ENCODE measurements around the gene NDST3.

NDST3 gene

DNA sequence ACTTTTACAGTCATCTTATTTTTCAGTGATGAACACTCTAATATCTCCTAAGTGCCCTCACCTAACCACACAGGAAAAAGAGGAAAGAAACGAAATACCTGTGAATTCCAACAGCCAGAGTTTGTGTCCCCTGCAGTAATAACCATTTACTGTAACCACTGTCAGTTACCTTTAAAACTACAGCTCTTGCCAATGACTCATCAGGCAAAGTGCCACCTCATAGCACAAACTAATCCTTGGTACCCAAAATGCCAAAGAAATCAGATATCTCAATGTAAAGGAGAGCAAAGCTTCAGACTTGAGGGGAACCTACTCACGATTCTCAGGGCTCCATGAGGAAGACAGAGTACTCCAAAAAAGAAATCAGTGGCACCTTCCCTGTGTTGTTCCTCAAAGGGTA is 146.5 kb downstream of the NDST3 start:
- H3K4me3 ChIP-seq (ENCODE audit: severe bottlenecking) = no peak overlapping the region
- H3K9me3 ChIP-seq (ENCODE audit: severe bottlenecking) = no peaks in the 10 kb centered on the region
- no peak overlapping the region for H3K27ac ChIP-seq (ENCODE audit: poor library complexity, severe bottlenecking)
- no peak for DNase-seq (ENCODE audit: low spot score)
- no peaks in the 10 kb centered on the region for H3K36me3 ChIP-seq (ENCODE audit: low read depth)
- no peaks in the 10 kb centered on the region for H3K27me3 ChIP-seq (ENCODE audit: insufficient read depth, poor library complexity, severe bottlenecking)
- H3K4me1 ChIP-seq (ENCODE audit: insufficient read depth, poor library complexity, severe bottlenecking) = no peaks in the 10 kb centered on the region
- TF ChIP-seq CTCF (IDR thresholded peaks at IDR 0.05; ENCODE audit: poor library complexity, severe bottlenecking) = no peak
- ATAC-seq (ENCODE audit: low read depth) = no peak

GRCh38 chr4:118190903-118191302 is 156.6 kb downstream of the NDST3 start:
- no peak for ATAC-seq (ENCODE audit: low read depth)
- Histone ChIP-seq H3K4me3 (ENCODE audit: severe bottlenecking) (no peak overlapping the region), H3K9me3 (ENCODE audit: severe bottlenecking) (no peaks in the 10 kb centered on the region), H3K36me3 (ENCODE audit: low read depth) (no peaks in the 10 kb centered on the region), H3K27ac (ENCODE audit: poor library complexity, severe bottlenecking) (no peak overlapping the region), H3K4me1 (ENCODE audit: insufficient read depth, poor library complexity, severe bottlenecking) (no peaks in the 10 kb centered on the region), H3K27me3 (ENCODE audit: insufficient read depth, poor library complexity, severe bottlenecking) (no peaks in the 10 kb centered on the region)
- no peak for TF ChIP-seq CTCF (IDR thresholded peaks at IDR 0.05; ENCODE audit: poor library complexity, severe bottlenecking)
- DNase-seq (ENCODE audit: low spot score) = no peak

- no peak overlapping the region for H3K4me3 ChIP-seq (ENCODE audit: severe bottlenecking)
- no peak overlapping the region for H3K27ac ChIP-seq (ENCODE audit: poor library complexity, severe bottlenecking)
- no peak for DNase-seq (ENCODE audit: low spot score)
- H3K9me3 ChIP-seq (ENCODE audit: severe bottlenecking) = no peaks in the 10 kb centered on the region
- no peaks in the 10 kb centered on the region for H3K27me3 ChIP-seq (ENCODE audit: insufficient read depth, poor library complexity, severe bottlenecking)
- H3K4me1 ChIP-seq (ENCODE audit: insufficient read depth, poor library complexity, severe bottlenecking) = no peaks in the 10 kb centered on the region
- no peaks in the 10 kb centered on the region for H3K36me3 ChIP-seq (ENCODE audit: low read depth)
- ATAC-seq (ENCODE audit: low read depth) = no peak
- TF ChIP-seq CTCF (IDR thresholded peaks at IDR 0.05; ENCODE audit: poor library complexity, severe bottlenecking) = no peak
Measured at GRCh38 chr4:118193421-118193820, 159.1 kb downstream of the NDST3 start.

DNA sequence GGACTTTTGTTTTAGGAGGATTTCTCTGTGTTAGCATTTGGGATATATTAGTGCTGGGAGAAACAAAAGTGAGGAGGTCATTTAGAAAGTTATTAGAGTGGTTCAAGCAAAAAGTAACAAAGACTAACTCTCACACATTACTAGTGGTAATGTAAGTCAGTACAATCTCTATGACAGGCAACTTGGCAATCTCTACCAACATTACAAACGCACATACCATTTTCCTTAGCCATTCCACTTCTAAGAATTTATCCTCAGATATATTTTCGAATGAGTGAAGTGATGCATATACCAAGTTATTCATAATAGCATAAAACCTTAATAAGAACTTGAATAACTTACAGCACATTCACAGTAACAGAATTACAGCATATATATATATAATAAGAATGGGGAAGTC is 172.3 kb downstream of the NDST3 start:
- TF ChIP-seq CTCF (IDR thresholded peaks at IDR 0.05; ENCODE audit: poor library complexity, severe bottlenecking) = no peak
- no peak for DNase-seq (ENCODE audit: low spot score)
- H3K27ac ChIP-seq (ENCODE audit: poor library complexity, severe bottlenecking) = no peak overlapping the region
- no peaks in the 10 kb centered on the region for H3K9me3 ChIP-seq (ENCODE audit: severe bottlenecking)
- H3K36me3 ChIP-seq (ENCODE audit: low read depth) = no peaks in the 10 kb centered on the region
- H3K4me3 ChIP-seq (ENCODE audit: severe bottlenecking) = no peak overlapping the region
- no peaks in the 10 kb centered on the region for H3K27me3 ChIP-seq (ENCODE audit: insufficient read depth, poor library complexity, severe bottlenecking)
- H3K4me1 ChIP-seq (ENCODE audit: insufficient read depth, poor library complexity, severe bottlenecking) = no peaks in the 10 kb centered on the region
- no peak for ATAC-seq (ENCODE audit: low read depth)

DNA sequence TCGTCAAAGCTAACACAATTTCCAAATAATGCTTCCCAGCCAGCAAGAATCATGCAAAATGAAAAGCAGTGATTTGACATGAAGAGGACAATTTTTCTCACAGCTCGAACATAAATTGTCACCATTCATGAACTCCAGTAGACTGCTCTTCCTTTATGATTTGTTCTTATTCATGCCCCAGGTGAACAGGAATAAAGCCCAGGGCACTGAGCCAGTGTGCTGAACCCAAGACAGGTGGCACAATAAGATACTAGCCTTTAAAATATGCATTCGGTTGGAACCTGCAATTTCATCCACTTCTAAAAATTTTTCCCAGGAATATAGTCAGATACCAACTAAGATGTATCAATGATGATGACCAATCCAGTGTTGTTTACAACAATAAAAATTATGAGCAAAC is 178.8 kb downstream of the NDST3 start:
- no peak for TF ChIP-seq CTCF (IDR thresholded peaks at IDR 0.05; ENCODE audit: poor library complexity, severe bottlenecking)
- Histone ChIP-seq H3K27me3 (ENCODE audit: insufficient read depth, poor library complexity, severe bottlenecking) (no peaks in the 10 kb centered on the region), H3K27ac (ENCODE audit: poor library complexity, severe bottlenecking) (no peak overlapping the region), H3K36me3 (ENCODE audit: low read depth) (no peaks in the 10 kb centered on the region), H3K9me3 (ENCODE audit: severe bottlenecking) (no peaks in the 10 kb centered on the region), H3K4me3 (ENCODE audit: severe bottlenecking) (no peak overlapping the region), H3K4me1 (ENCODE audit: insufficient read depth, poor library complexity, severe bottlenecking) (no peaks in the 10 kb centered on the region)
- ATAC-seq (ENCODE audit: low read depth) = no peak
- DNase-seq (ENCODE audit: low spot score) = no peak

Measured in RWPE2 (cell line).